ENCODE data around the gene KDM2A.

DNA sequence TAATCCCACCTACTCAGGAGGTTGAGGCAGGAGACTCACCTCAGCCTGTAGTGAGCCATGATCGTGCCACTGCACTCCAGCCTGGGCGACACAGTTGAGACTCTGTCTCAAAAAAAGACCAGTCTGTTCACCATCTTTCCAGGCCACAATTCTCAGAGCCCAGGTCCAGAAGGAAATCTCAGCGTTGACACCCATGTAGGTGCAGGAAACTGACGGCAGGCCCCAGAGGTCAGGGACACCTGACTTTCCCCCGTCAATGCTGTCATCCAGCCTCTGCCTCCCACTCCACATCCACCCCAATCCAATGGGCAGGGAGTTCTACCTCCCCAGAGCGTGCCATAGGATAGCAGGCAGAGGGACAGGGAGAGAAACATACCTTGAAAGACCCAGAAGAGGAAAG lies 141.3 kb downstream of the KDM2A start:
- TF ChIP-seq, protein P1, sequence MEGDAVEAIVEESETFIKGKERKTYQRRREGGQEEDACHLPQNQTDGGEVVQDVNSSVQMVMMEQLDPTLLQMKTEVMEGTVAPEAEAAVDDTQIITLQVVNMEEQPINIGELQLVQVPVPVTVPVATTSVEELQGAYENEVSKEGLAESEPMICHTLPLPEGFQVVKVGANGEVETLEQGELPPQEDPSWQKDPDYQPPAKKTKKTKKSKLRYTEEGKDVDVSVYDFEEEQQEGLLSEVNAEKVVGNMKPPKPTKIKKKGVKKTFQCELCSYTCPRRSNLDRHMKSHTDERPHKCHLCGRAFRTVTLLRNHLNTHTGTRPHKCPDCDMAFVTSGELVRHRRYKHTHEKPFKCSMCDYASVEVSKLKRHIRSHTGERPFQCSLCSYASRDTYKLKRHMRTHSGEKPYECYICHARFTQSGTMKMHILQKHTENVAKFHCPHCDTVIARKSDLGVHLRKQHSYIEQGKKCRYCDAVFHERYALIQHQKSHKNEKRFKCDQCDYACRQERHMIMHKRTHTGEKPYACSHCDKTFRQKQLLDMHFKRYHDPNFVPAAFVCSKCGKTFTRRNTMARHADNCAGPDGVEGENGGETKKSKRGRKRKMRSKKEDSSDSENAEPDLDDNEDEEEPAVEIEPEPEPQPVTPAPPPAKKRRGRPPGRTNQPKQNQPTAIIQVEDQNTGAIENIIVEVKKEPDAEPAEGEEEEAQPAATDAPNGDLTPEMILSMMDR (IDR thresholded peaks at IDR 0.05; ENCODE audit: low read depth, low read length), result no peak
- TF ChIP-seq, protein P2, sequence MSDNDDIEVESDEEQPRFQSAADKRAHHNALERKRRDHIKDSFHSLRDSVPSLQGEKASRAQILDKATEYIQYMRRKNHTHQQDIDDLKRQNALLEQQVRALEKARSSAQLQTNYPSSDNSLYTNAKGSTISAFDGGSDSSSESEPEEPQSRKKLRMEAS (IDR thresholded peaks at IDR 0.05; ENCODE audit: low read depth, low read length), result no peak

All from NB4 (cell line).